NCI-H524 (cell line): ENCODE data around the gene LGALS4.
A peak's percentile ranks its signal among the peaks of the same experiment; 100 is the strongest.
"Not testable (repeated sequence)": the region's sequence is repeated elsewhere in the genome, so short reads cannot be mapped to it uniquely, and the experiment has no call there.

Experiments used
- DNase-seq, 2 experiments: peaks; one replicate each; lab custom pipeline; 2025; lab: John Stamatoyannopoulos, UW

LGALS4 gene

GRCh38 chr19:38842439-38843174 is 29.9 kb upstream of the LGALS4 start:
- DNase-seq = no peak

- DNase-seq = no peak
Measured at GRCh38 chr19:38841787-38842438, 29.2 kb upstream of the LGALS4 start.

- no peak for DNase-seq
Measured at GRCh38 chr19:38841180-38841766, 28.5 kb upstream of the LGALS4 start.

GRCh38 chr19:38840583-38840968 is 27.8 kb upstream of the LGALS4 start:
- DNase-seq = no peak

GRCh38 chr19:38839816-38840582 is 27.3 kb upstream of the LGALS4 start:
- no peak for DNase-seq

GRCh38 chr19:38838986-38839761 is 26.4 kb upstream of the LGALS4 start:
- no peak for DNase-seq

GRCh38 chr19:38838208-38838985 is 25.7 kb upstream of the LGALS4 start:
- no peak for DNase-seq

- no peak for DNase-seq
Measured at GRCh38 chr19:38837656-38838121, 24.9 kb upstream of the LGALS4 start.

GRCh38 chr19:38836983-38837626 is 24.4 kb upstream of the LGALS4 start:
- no peak for DNase-seq

GRCh38 chr19:38836159-38836982 is 23.6 kb upstream of the LGALS4 start:
- DNase-seq = no peak

GRCh38 chr19:38834590-38834989 is 21.8 kb upstream of the LGALS4 start:
- no peak for DNase-seq

GRCh38 chr19:38834104-38834490 is 21.4 kb upstream of the LGALS4 start:
- DNase-seq = no peak

GRCh38 chr19:38833092-38833425 is 20.3 kb upstream of the LGALS4 start:
- no peak for DNase-seq

GRCh38 chr19:38831142-38831605 is 18.4 kb upstream of the LGALS4 start:
- peak in 1 of 2 experiments; percentile 41 for DNase-seq

GRCh38 chr19:38830039-38830733 is 17.4 kb upstream of the LGALS4 start:
- DNase-seq = no peak

GRCh38 chr19:38829203-38829602 is 16.5 kb upstream of the LGALS4 start:
- not testable (repeated sequence) for DNase-seq

GRCh38 chr19:38826856-38827551 is 14.3 kb upstream of the LGALS4 start:
- no peak for DNase-seq

GRCh38 chr19:38825936-38826335 is 13.2 kb upstream of the LGALS4 start:
- not testable (repeated sequence) for DNase-seq
